ENCODE measurements around the gene KLHL42. TPM values are rescaled to one million over a fixed set of nuclear protein-coding genes. Genes with fewer than 3 reads are reported as not detected.
"Not testable (repeated sequence)": the region's sequence is repeated elsewhere in the genome, so short reads cannot be mapped to it uniquely, and the experiment has no call there.

KLHL42 gene
- total RNA-seq, 1 experiment from 2014 or later: 32.5 TPM

DNA sequence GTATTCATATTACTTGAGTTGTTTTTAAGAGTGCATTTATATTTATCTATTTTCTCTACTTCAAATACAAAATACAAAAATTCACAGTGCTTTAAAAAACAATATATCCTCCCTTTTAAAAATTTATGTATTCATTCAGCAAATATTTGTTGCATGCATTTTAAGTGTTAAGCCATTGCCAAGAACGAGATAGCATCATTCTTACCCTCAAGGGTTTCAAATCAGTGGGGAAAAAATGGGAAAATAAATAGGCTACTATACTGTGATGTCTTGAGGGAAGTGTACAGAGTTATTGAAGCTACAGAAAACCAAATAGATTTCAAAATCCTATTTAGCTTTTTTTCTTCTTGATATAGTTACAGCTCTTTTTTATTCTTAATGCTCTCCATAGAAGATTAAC is 46.2 kb upstream of the KLHL42 start:
- Mint-ChIP-seq H3K27ac (ENCODE audit: low read depth, unreplicated experiment) (no peak overlapping the region), H3K36me3 (ENCODE audit: insufficient read depth, unreplicated experiment) (peaks cover 63% of the 10 kb centered on the region), H3K4me3 (ENCODE audit: unreplicated experiment) (no peak overlapping the region), H3K9me3 (ENCODE audit: unreplicated experiment) (no peaks in the 10 kb centered on the region), H3K27me3 (ENCODE audit: insufficient read depth, unreplicated experiment) (no peaks in the 10 kb centered on the region), H3K4me1 (ENCODE audit: insufficient read depth, unreplicated experiment) (peaks cover 5% of the 10 kb centered on the region)
- DNase-seq (ENCODE audit: unreplicated experiment): no peak
- TF ChIP-seq CTCF (IDR thresholded peaks at IDR 0.05; ENCODE audit: unreplicated experiment): no peak
- ChIA-PET POLR2A (interaction anchor here (0.6 to 1.8 kb wide), 4 partner anchors 11 to 88 kb away, joined by 3 to 5 read pairs (median 3); partner anchors contain the start of genes KLHL42 and MANSC4), CTCF (interaction anchor here (0.7 to 5.9 kb wide), 22 partner anchors 8 to 1138 kb away, joined by 3 to 75 read pairs (median 4); no protein-coding TSS in a partner anchor)
- intact Hi-C loops (cut with micrococcal nuclease): loop anchor here (1.0 to 10.0 kb wide), 8 partner anchors 47 to 1261 kb away; partner anchors contain the start of genes KLHL42 and MANSC4
- BruUV-seq (replicated peaks): no TSS peak

- BruUV-seq (replicated peaks); H3K4me1 Mint-ChIP-seq (ENCODE audit: insufficient read depth, unreplicated experiment); H3K4me3 Mint-ChIP-seq (ENCODE audit: unreplicated experiment); DNase-seq (ENCODE audit: unreplicated experiment); H3K9me3 Mint-ChIP-seq (ENCODE audit: unreplicated experiment); H3K27ac Mint-ChIP-seq (ENCODE audit: low read depth, unreplicated experiment); H3K27me3 Mint-ChIP-seq (ENCODE audit: insufficient read depth, unreplicated experiment): not testable (repeated sequence)
- intact Hi-C loops (cut with micrococcal nuclease): loop anchor here (10.0 kb wide), 2 partner anchors 1230 to 1260 kb away; no protein-coding TSS in a partner anchor
- peaks cover 68% of the 10 kb centered on the region for H3K36me3 Mint-ChIP-seq (ENCODE audit: insufficient read depth, unreplicated experiment)
- CTCF ChIA-PET: interaction anchor here (0.7 to 5.9 kb wide), 12 partner anchors 8 to 441 kb away, joined by 3 to 75 read pairs (median 4); no protein-coding TSS in a partner anchor
- POLR2A ChIA-PET: interaction anchor here (0.9 to 2.7 kb wide), 5 partner anchors 13 to 1138 kb away, joined by 3 to 10 read pairs (median 3); partner anchors contain the start of genes KLHL42 and MANSC4
Observed at GRCh38 chr12:27734321-27734720, 45.7 kb upstream of the KLHL42 start.

GRCh38 chr12:27743601-27744000 is 36.4 kb upstream of the KLHL42 start:
- CTCF ChIA-PET: interaction anchor here (0.6 to 3.8 kb wide), 4 partner anchors 11 to 1157 kb away, joined by 3 to 21 read pairs (median 6); no protein-coding TSS in a partner anchor
- no peak for DNase-seq (ENCODE audit: unreplicated experiment)
- intact Hi-C loops (cut with micrococcal nuclease): no loop called here
- Mint-ChIP-seq H3K36me3 (ENCODE audit: insufficient read depth, unreplicated experiment) (peaks cover 68% of the 10 kb centered on the region), H3K4me3 (ENCODE audit: unreplicated experiment) (no peak overlapping the region), H3K4me1 (ENCODE audit: insufficient read depth, unreplicated experiment) (peaks cover 24% of the 10 kb centered on the region), H3K9me3 (ENCODE audit: unreplicated experiment) (peaks cover 7% of the 10 kb centered on the region), H3K27ac (ENCODE audit: low read depth, unreplicated experiment) (no peak overlapping the region), H3K27me3 (ENCODE audit: insufficient read depth, unreplicated experiment) (no peaks in the 10 kb centered on the region)
- no peak for TF ChIP-seq CTCF (IDR thresholded peaks at IDR 0.05; ENCODE audit: unreplicated experiment)
- POLR2A ChIA-PET: no interaction called here
- BruUV-seq (replicated peaks): no TSS peak

DNA sequence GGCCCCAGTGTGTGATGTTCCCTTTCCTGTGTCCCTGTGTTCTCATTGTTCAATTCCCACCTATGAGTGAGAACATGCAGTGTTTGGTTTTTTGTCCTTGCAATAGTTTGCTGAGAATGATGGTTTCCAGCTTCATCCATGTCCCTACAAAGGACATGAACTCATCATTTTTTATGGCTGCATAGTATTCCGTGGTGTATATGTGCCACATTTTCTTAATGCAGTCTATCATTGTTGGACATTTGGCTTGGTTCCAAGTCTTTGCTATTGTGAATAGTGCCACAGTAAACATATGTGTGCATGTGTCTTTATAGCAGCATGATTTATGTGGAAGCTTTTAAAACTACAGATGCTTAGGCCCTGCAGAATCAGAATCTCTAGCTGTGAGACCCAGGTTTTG is 34.3 kb upstream of the KLHL42 start:
- intact Hi-C loops (cut with micrococcal nuclease): loop anchor here (5.0 kb wide), 1 partner anchor 197 kb away; no protein-coding TSS in a partner anchor
- not testable (repeated sequence) for DNase-seq (ENCODE audit: unreplicated experiment); H3K27me3 Mint-ChIP-seq (ENCODE audit: insufficient read depth, unreplicated experiment); H3K9me3 Mint-ChIP-seq (ENCODE audit: unreplicated experiment); H3K4me3 Mint-ChIP-seq (ENCODE audit: unreplicated experiment); BruUV-seq (replicated peaks); H3K27ac Mint-ChIP-seq (ENCODE audit: low read depth, unreplicated experiment)
- ChIA-PET POLR2A (interaction anchor here (1.1 to 3.8 kb wide), 5 partner anchors 8 to 177 kb away, joined by 3 to 17 read pairs (median 5); partner anchors contain the start of genes KLHL42 and MANSC4), CTCF (interaction anchor here (1.0 to 1.4 kb wide), 3 partner anchors 10 to 195 kb away, joined by 3 to 5 read pairs (median 4); no protein-coding TSS in a partner anchor)
- Mint-ChIP-seq H3K4me1 (ENCODE audit: insufficient read depth, unreplicated experiment) (peaks cover 24% of the 10 kb centered on the region), H3K36me3 (ENCODE audit: insufficient read depth, unreplicated experiment) (peaks cover 49% of the 10 kb centered on the region)

All from MCF 10A (cell line).